ENCODE measurements around the gene MACROD2.

Gene MACROD2

DNA sequence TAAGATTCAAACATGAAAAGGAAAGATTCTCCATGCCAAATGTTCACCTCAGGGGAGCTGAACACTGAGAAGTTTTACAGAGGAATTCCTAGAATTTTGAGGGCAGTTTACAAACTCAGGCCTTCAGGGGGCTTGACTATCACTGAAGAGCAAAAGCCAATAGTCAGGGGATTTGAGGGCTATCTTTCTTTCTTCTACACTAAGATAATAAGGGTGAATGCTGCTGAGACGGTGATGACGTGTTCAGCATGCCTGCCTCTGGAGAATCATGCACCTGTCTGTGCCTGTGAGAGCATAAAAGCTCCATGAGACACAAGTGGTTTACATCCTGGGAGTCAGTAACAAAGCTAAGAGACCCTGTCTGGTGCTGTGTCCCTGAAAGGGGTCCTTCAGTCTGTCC is 1492.4 kb downstream of the MACROD2 start:
- no peak for TF ChIP-seq CTCF (IDR thresholded peaks at IDR 0.05; ENCODE audit: low read depth, low read length, missing control alignments)
- no peak for DNase-seq (ENCODE audit: extremely low read depth, low read depth)

DNA sequence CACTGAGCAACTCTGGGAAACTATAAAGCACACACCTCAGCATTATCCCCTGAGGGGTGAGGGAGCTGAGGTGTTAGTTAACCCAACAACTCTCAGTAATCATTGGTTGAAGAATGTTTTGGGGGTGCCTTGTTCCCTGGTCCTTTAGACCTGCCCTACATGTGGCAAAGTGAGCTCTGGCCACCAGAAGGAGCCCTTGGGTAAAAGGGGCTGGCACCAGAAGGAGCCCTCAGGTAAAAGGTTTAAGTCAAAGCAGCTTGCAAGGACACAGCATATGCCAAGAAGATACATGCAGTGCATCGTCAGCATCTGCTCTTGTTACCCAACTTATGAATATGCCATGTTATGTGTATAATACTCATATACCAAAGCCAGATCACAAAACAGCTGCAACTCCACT is 1496.3 kb downstream of the MACROD2 start:
- no peak overlapping the region for H3K4me3 ChIP-seq (replicated peaks; ENCODE audit: low read depth, low read length)
- TF ChIP-seq CTCF (IDR thresholded peaks at IDR 0.05; ENCODE audit: low read depth, low read length, missing control alignments), result peak; percentile 40
- no peak for DNase-seq (ENCODE audit: extremely low read depth, low read depth)

More for the DNA sequence above, 1492.4 kb downstream of the MACROD2 start:
- no peak overlapping the region for H3K4me3 ChIP-seq (replicated peaks; ENCODE audit: low read depth, low read length)

DNA sequence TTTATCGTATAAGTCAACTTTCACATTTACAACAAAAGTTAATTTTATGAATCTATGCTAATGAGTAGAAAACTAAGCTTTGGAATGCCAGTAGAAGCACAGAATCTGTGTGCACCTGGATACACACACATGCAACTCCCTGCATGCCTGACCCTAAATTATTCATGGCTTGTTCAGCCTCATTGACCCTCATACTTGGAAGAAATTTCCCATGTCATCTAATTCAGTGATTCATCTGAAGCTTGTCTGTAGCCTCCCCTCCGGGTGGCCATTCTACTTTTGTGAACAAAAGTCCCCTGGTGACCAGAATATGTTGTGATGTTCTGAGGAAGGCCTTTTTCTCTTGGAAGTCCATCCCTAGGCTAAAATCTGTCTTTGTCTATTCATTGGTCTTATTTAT is 1499.5 kb downstream of the MACROD2 start:
- no peak for DNase-seq (ENCODE audit: extremely low read depth, low read depth)
- H3K4me3 ChIP-seq (replicated peaks; ENCODE audit: low read depth, low read length), result no peak overlapping the region
- no peak for TF ChIP-seq CTCF (IDR thresholded peaks at IDR 0.05; ENCODE audit: low read depth, low read length, missing control alignments)

GRCh38 chr20:15496501-15497039 is 1501.3 kb downstream of the MACROD2 start:
- TF ChIP-seq CTCF (IDR thresholded peaks at IDR 0.05; ENCODE audit: low read depth, low read length, missing control alignments), result no peak
- no peak overlapping the region for H3K4me3 ChIP-seq (replicated peaks; ENCODE audit: low read depth, low read length)
- no peak for DNase-seq (ENCODE audit: extremely low read depth, low read depth)

DNA sequence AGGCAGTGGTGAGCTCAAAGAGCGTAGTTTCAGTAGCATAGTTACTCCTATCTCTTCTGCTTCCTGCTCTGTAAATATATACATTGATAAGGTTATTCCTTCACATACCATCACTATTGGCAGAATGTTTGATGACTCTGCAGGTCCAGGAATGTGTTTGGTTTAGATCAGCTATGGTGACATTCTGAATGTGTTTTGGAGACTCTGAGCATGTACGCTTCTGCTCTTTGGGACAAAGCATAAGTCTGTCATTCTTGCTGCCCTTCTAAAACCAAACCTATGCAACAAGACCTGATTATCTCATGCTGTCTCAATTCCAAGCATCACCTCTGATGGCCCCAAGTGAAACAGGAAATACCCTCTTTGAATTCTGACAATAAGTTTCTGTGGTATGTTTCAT is 1503.6 kb downstream of the MACROD2 start:
- no peak for TF ChIP-seq CTCF (IDR thresholded peaks at IDR 0.05; ENCODE audit: low read depth, low read length, missing control alignments)
- no peak for DNase-seq (ENCODE audit: extremely low read depth, low read depth)
- no peak overlapping the region for H3K4me3 ChIP-seq (replicated peaks; ENCODE audit: low read depth, low read length)

DNA sequence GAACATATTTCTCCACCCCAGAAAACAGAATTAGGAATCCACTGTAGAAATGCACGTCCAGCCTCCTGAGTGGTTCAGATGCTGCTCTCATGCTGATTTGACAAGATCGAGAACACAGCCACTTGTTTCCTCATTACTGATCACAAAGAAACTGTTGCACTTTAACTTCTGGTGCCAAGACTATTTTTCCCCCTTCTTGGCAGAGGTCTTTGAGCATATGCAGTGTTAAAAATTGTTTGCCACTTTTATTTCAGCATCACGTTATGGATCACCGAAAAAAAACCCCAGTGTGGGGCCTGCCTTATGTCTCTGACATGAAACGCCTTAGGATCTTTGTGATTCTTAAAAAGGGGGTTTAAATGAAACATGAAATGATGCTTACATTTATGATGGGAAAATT is 1511.0 kb downstream of the MACROD2 start:
- no peak for DNase-seq (ENCODE audit: extremely low read depth, low read depth)
- H3K4me3 ChIP-seq (replicated peaks; ENCODE audit: low read depth, low read length), result no peak overlapping the region
- no peak for TF ChIP-seq CTCF (IDR thresholded peaks at IDR 0.05; ENCODE audit: low read depth, low read length, missing control alignments)

DNA sequence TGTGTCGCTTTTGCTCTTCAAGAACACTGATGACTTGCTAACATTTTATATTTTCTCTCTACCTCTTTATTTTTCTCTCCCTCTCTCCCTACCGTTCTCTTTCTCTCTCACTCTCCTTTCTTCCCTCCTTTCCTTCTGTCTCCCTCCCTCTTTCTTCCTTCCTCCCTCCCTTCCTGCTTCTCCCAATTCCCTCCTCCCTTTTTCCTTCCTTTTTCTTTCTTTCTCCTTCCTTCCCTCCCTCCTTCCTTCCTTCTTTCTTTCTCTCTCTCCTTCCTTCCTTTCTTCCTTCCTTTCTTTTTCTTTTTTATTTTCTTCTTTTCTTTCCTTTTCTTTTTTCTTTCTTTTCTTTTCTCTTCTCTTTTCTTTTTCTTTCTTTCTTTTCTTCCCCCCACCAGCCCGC is 1511.8 kb downstream of the MACROD2 start:
- DNase-seq (ENCODE audit: extremely low read depth, low read depth), result no peak
- no peak overlapping the region for H3K4me3 ChIP-seq (replicated peaks; ENCODE audit: low read depth, low read length)
- TF ChIP-seq CTCF (IDR thresholded peaks at IDR 0.05; ENCODE audit: low read depth, low read length, missing control alignments), result no peak

Data from HFF-Myc (cell line).